CD14-positive monocyte (primary cell): ENCODE measurements around the gene SLC16A12. TPM values are rescaled to one million over a fixed set of nuclear protein-coding genes. Genes with fewer than 3 reads are reported as not detected.

Source experiments
- DNase-seq, 3 donors: peaks; one replicate each; pipeline ENCODE4 v3.0.0-alpha.2; 2011 to 2022
- H2AFZ ChIP-seq: 2 replicates; pipeline ENCODE4 v1.6.0; 2012; ENCODE audit warnings: mild to moderate bottlenecking, low read depth, low read length, inconsistent platforms; ENCODE audit not compliant: insufficient read depth, poor library complexity, severe bottlenecking
- H3K27ac ChIP-seq, 2 donors: 1 replicate in 1 of 2; 2 replicates in 1 of 2; pipeline ENCODE4 v1.5.1; 2012 to 2013; ENCODE audit warnings: low read length in 2 of 2, control low read depth in 1 of 2, inconsistent platforms in 1 of 2, low read depth in 1 of 2, mild to moderate bottlenecking in 1 of 2
- H3K27me3 ChIP-seq, 2 donors: one replicate each; pipeline versions ENCODE4 v1.6.0 to v1.6.1; 2011 to 2013; ENCODE audit warnings: low read length in 2 of 2; ENCODE audit not compliant: control insufficient read depth in 2 of 2, insufficient read depth in 2 of 2
- H3K36me3 ChIP-seq, 2 donors: replicated peaks in 1 of 2; 1 replicate in 1 of 2; 2 replicates in 1 of 2; pipeline versions ENCODE4 v1.5.1 to v1.6.1; 2012 to 2013; ENCODE audit warnings: low read length in 2 of 2, control low read depth in 1 of 2, inconsistent platforms in 1 of 2, mild to moderate bottlenecking in 1 of 2; ENCODE audit not compliant: insufficient read depth in 2 of 2, control insufficient read depth in 1 of 2
- H3K4me1 ChIP-seq, 2 donors: 1 replicate in 1 of 2; 2 replicates in 1 of 2; pipeline versions ENCODE4 v1.5.1 to v1.6.1; 2012 to 2013; ENCODE audit warnings: low read length in 2 of 2, control low read depth in 1 of 2, inconsistent platforms in 1 of 2, mild to moderate bottlenecking in 1 of 2, moderate library complexity in 1 of 2; ENCODE audit not compliant: insufficient read depth in 2 of 2, control insufficient read depth in 1 of 2
- H3K4me2 ChIP-seq: replicated peaks from 2 replicates; pipeline ENCODE3; 2012; ENCODE audit warnings: low read length, moderate library complexity, mild to moderate bottlenecking; ENCODE audit not compliant: poor library complexity, severe bottlenecking; ENCODE audit errors: extremely low read depth
- H3K4me3 ChIP-seq, 3 experiments: fragments of 200-600 bp in 1 of 3; sonication (generic) in 1 of 3; replicated peaks in 1 of 3; 1 replicate in 2 of 3; 2 replicates in 1 of 3; pipeline ENCODE4 v1.5.1; 2011 to 2013; ENCODE audit warnings: low read length in 3 of 3, mild to moderate bottlenecking in 3 of 3, control low read depth in 2 of 3, low read depth in 2 of 3, inconsistent platforms in 1 of 3, moderate library complexity in 1 of 3
- H3K79me2 ChIP-seq: 2 replicates; pipeline ENCODE4 v1.6.0; 2012; ENCODE audit warnings: mild to moderate bottlenecking, control low read depth, inconsistent platforms, low read length, moderate library complexity; ENCODE audit not compliant: insufficient read depth
- H3K9ac ChIP-seq: 2 replicates; pipeline ENCODE4 v1.6.0; 2017; ENCODE audit warnings: low read length, mild to moderate bottlenecking; ENCODE audit not compliant: insufficient read depth, poor library complexity, severe bottlenecking
- H3K9me3 ChIP-seq, 2 donors: replicated peaks in 1 of 2; 1 replicate in 1 of 2; 2 replicates in 1 of 2; pipeline versions ENCODE4 v1.5.1 to v1.6.1; 2012 to 2013; ENCODE audit warnings: low read length in 2 of 2, control low read depth in 1 of 2; ENCODE audit not compliant: control insufficient read depth in 1 of 2, insufficient read depth in 1 of 2
- H4K20me1 ChIP-seq: 2 replicates; pipeline ENCODE4 v1.6.0; 2012; ENCODE audit warnings: mild to moderate bottlenecking, low read length, control low read depth, moderate library complexity; ENCODE audit not compliant: insufficient read depth
- H3K27ac Mint-ChIP-seq, 7 donors: one replicate each; pipeline ENCODE4 v1.8.0; 2020; ENCODE audit warnings: mild to moderate bottlenecking in 7 of 7, mixed read lengths in 7 of 7, moderate library complexity in 6 of 7, inconsistent platforms in 2 of 7
- H3K27me3 Mint-ChIP-seq, 3 donors: one replicate each; pipeline ENCODE4 v1.8.0; 2021 to 2022; ENCODE audit warnings: low read depth in 3 of 3, mild to moderate bottlenecking in 3 of 3, mixed read lengths in 3 of 3, moderate library complexity in 3 of 3, inconsistent platforms in 1 of 3
- H3K36me3 Mint-ChIP-seq, 2 donors: one replicate each; pipeline ENCODE4 v1.8.0; 2020; ENCODE audit warnings: mixed read lengths in 2 of 2, inconsistent platforms in 1 of 2, mild to moderate bottlenecking in 1 of 2
- H3K4me1 Mint-ChIP-seq: one replicate; pipeline ENCODE4 v1.8.0; 2020; ENCODE audit warnings: mild to moderate bottlenecking, mixed read lengths
- H3K4me3 Mint-ChIP-seq, 2 donors: one replicate each; pipeline ENCODE4 v1.8.0; 2020; ENCODE audit warnings: mild to moderate bottlenecking in 2 of 2, mixed read lengths in 2 of 2, moderate library complexity in 1 of 2
- H3K9me3 Mint-ChIP-seq, 7 donors: one replicate each; pipeline ENCODE4 v1.8.0; 2020 to 2022; ENCODE audit warnings: mixed read lengths in 7 of 7, mild to moderate bottlenecking in 6 of 7, moderate library complexity in 6 of 7, inconsistent platforms in 2 of 7
- WGBS: methylation state at CpG from one replicate; pipeline ENCODE4 v1.1.5; 2013; ENCODE audit warnings: missing lambda C conversion rate; ENCODE audit not compliant: insufficient coverage; 5-methylcytosine and 5-hydroxymethylcytosine counted together
- intact Hi-C, 2 donors: fragments of 100-400 bp; cut with micrococcal nuclease; formaldehyde crosslinking; loops; one replicate each; pipeline versions ENCODE4 v1.15.0 to v1.15.1; 2023
- polyA plus RNA-seq, 3 donors: library from polyadenylated mRNA; depleted of rRNA in 1 of 3; unstranded in 2 of 3; stranded (reverse) in 1 of 3; fragments of 300-500 nt in 2 of 3; fragments of >200 nt in 1 of 3; fragmentation: Illumina TruSeq in 2 of 3; gene quantifications; 1 replicate in 2 of 3; 2 replicates in 1 of 3; pipeline ENCODE4 v1.2.3, GENCODE V29; 2012 to 2021
- TF ChIP-seq, protein P1 (sequence below): fragments of 200-600 bp; IDR thresholded peaks from one replicate; pipeline ENCODE4 v1.8.0; 2022; ENCODE audit warnings: antibody characterized with exemption, mild to moderate bottlenecking

Gene SLC16A12
- polyA plus RNA-seq, 3 donors, result 0.04 TPM; not detected in 2

DNA sequence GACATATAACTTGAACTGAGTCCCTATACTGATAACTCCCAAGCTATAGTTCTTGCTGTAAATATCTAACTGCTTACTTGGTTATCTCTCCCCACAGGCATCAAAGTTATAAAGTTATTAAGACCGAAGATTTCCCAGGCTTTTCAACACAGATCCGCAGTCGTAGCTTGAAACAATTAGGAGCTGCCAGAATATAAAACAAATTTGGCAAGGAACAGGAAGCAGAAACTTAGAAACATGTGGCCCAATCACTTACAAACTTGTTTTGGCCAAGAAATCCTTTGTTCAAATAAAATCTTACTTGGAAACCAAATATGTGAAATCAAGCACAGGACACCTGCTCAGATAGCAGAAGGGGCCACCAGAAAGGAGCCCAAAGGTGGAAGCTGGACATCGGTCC, 9.0 kb downstream of the SLC16A12 start:
- H3K36me3 ChIP-seq, result no peaks in the 10 kb centered on the region
- no peak overlapping the region for H3K4me2 ChIP-seq
- H3K79me2 ChIP-seq, result no peaks in the 10 kb centered on the region
- peaks cover 14 to 18% (median 15%) of the 10 kb centered on the region in 3 donors for H3K27me3 Mint-ChIP-seq
- no peak overlapping the region for H3K27ac ChIP-seq
- H3K4me3 ChIP-seq, result no peak overlapping the region
- intact Hi-C loops, result no loop called here
- H2AFZ ChIP-seq, result no peak overlapping the region
- peaks cover 2 to 7% of the 10 kb centered on the region in 2 donors for H3K27me3 ChIP-seq
- no peak overlapping the region for H3K9ac ChIP-seq
- WGBS, result no CpG with 5 or more reads among the region's 4 CpGs
- peaks cover 0 to 4% (median 0%) of the 10 kb centered on the region in 7 donors for H3K9me3 Mint-ChIP-seq
- TF ChIP-seq, protein P1, sequence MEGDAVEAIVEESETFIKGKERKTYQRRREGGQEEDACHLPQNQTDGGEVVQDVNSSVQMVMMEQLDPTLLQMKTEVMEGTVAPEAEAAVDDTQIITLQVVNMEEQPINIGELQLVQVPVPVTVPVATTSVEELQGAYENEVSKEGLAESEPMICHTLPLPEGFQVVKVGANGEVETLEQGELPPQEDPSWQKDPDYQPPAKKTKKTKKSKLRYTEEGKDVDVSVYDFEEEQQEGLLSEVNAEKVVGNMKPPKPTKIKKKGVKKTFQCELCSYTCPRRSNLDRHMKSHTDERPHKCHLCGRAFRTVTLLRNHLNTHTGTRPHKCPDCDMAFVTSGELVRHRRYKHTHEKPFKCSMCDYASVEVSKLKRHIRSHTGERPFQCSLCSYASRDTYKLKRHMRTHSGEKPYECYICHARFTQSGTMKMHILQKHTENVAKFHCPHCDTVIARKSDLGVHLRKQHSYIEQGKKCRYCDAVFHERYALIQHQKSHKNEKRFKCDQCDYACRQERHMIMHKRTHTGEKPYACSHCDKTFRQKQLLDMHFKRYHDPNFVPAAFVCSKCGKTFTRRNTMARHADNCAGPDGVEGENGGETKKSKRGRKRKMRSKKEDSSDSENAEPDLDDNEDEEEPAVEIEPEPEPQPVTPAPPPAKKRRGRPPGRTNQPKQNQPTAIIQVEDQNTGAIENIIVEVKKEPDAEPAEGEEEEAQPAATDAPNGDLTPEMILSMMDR, result no peak
- no peaks in the 10 kb centered on the region for H3K4me1 Mint-ChIP-seq
- no peaks in the 10 kb centered on the region for H3K36me3 Mint-ChIP-seq
- H3K9me3 ChIP-seq, result no peaks in the 10 kb centered on the region
- H3K4me1 ChIP-seq, result no peaks in the 10 kb centered on the region
- no peaks in the 10 kb centered on the region for H4K20me1 ChIP-seq
- DNase-seq, result no peak
- peak overlapping the region in 1 of 2 donors; percentile 12 for H3K4me3 Mint-ChIP-seq
- H3K27ac Mint-ChIP-seq, result no peak overlapping the region

DNA sequence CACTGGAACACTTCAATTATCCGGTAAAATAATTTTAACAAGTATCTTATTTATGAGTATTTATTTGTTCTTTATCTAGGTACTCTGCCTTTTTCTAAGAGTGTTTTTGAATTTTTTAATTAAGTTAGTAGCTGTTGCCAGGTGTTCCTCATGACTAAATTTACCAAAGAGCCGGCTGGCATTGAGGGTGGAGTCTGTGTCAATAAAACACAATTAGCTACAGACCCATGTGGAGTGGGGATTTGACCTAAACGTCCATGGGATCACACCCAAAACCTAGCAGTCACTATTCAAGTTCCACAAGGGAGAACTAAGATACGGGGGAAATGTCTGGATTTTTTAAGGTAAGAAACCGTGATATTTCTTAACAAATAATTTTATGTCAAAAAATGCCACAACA, 9.8 kb downstream of the SLC16A12 start:
- no peak overlapping the region for H3K4me2 ChIP-seq
- no peak for DNase-seq
- no peak overlapping the region for H3K9ac ChIP-seq
- Mint-ChIP-seq H3K27me3 (peaks cover 9 to 13% (median 10%) of the 10 kb centered on the region in 3 donors), H3K9me3 (peaks cover 0 to 1% (median 0%) of the 10 kb centered on the region in 7 donors), H3K4me3 (no peak overlapping the region), H3K4me1 (no peaks in the 10 kb centered on the region), H3K27ac (no peak overlapping the region), H3K36me3 (no peaks in the 10 kb centered on the region)
- no CpG with 5 or more reads among the region's 5 CpGs for WGBS
- no peak overlapping the region for H3K27ac ChIP-seq
- H4K20me1 ChIP-seq, result no peaks in the 10 kb centered on the region
- no peak overlapping the region for H3K4me3 ChIP-seq
- H3K4me1 ChIP-seq, result no peaks in the 10 kb centered on the region
- TF ChIP-seq, protein P1, result no peak
- no peaks in the 10 kb centered on the region for H3K36me3 ChIP-seq
- H3K79me2 ChIP-seq, result no peaks in the 10 kb centered on the region
- H3K9me3 ChIP-seq, result no peaks in the 10 kb centered on the region
- intact Hi-C loops, result no loop called here
- H2AFZ ChIP-seq, result no peak overlapping the region
- peaks cover 0 to 3% of the 10 kb centered on the region in 2 donors for H3K27me3 ChIP-seq
